Measurements from ENCODE around the gene CTBS. TPM values are rescaled to one million over a fixed set of nuclear protein-coding genes. Genes with fewer than 3 reads are reported as not detected.
"Not testable (repeated sequence)": the region's sequence is repeated elsewhere in the genome, so short reads cannot be mapped to it uniquely, and the experiment has no call there.

The CTBS gene
- polyA plus RNA-seq (ENCODE audit: insufficient read length in 4 of 4) = 10 to 100 TPM; 23.1 to 35.1 (median 29.8) TPM

- peak; percentile 61 to 74 (median 68) for DNase-seq (ENCODE audit: low read depth in 4 of 4, low spot score in 3 of 4)
These were observed at the start of gene CTBS for GRCh38 chr1:84573967-84574842. TSS of gene CTBS (minus strand) at chr1:84574440. CDS start at chr1:84574415, 25 bp downstream.

DNA sequence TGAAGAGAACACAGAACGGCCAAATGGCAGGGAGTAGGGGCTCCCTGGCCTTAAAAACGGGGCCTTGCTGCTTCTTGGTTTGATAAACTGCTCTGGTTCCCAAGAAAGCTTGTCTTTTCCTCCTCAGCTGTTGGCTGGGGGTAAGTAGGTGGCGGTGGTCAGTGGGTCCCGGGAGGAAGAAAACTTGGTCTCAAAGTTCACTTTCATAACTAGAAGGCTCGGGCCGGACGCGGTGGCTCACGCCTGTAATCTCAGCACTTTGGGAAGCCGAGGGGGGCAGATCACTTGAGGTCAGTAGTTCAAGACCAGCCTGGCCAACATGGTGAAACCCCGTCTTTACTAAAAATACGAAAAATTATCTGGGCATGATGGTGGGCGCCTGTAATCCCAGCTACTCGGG is 47.3 kb upstream of the CTBS start:
- no peak for DNase-seq (ENCODE audit: low read depth in 4 of 4, low spot score in 3 of 4)

DNA sequence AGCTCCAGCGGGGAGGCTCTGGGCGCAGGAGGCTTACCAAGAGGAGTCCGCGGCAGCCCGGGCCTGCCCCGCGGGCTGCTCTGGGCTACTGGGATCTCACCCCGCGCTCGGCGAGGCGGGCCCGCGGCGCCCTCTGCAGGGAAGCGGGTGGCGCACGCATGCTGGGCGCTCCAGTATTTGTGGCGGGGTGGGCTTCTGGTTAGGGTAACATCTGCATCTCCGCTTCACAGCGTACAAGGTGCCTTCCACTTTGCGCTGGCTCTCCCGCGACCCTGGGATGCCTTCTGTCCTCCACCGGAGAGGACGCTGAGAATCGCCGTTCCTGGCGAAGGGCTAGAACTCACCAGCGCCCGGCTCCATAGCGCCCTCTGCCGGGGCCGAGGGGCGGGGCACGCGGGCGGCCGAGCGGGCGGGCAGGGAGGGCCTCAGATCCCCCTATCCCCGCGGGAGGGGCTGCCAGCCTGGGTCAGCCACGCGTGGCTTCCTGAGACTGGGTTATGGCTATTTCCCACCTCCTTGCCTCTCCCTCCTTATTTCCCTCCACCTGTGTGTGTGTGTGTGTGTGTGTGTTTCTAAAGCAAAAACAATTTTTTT is 46.6 kb upstream of the CTBS start:
- peak; percentile 67 to 82 (median 70) for DNase-seq (ENCODE audit: low read depth in 4 of 4, low spot score in 3 of 4)

GRCh38 chr1:84619383-84620102 is 45.3 kb upstream of the CTBS start:
- DNase-seq (ENCODE audit: low read depth in 4 of 4, low spot score in 3 of 4) = no peak

DNA sequence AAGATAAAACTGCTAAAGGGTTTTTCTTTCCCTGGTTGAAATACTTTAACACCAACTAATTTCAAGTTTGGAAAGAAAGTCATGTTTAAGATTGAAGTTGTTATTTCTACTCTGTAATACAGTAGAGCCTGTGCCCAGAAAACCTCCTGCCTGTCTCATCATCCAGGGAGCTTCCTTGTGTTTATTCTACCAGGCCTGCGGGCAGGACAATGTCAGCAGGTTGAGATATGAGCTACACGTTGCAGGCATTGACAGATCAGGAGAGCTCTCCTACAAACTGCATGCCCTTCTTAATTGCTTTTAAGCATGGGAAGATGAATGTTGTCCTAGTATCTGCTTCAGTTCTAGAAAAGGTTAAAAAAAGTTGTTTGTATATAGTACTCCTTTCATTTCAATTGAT is 43.1 kb upstream of the CTBS start:
- no peak for DNase-seq (ENCODE audit: low read depth in 4 of 4, low spot score in 3 of 4)

DNA sequence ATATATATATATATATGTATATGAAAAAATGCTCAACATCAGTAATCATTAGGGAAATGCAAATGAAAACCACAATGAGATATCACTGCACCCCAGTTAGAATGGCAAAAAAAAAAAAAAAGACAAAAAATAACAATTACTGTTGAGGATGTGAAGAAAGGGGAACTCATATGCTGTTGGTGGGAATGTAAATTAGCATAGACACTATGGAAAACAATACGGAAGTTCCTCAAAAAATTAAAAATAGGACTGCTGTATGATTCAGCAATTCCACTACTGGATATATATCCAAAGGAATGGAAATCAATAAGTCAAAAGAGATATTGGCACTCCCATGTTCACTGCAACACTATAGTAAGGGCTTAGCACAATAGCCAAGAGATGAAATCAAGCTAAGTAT is 41.5 kb upstream of the CTBS start:
- no peak for DNase-seq (ENCODE audit: low read depth in 4 of 4, low spot score in 3 of 4)

GRCh38 chr1:84613887-84614286 is 39.6 kb upstream of the CTBS start:
- DNase-seq (ENCODE audit: low read depth in 4 of 4, low spot score in 3 of 4) = no peak

GRCh38 chr1:84613026-84613425 is 38.8 kb upstream of the CTBS start:
- DNase-seq (ENCODE audit: low read depth in 4 of 4, low spot score in 3 of 4) = no peak

DNA sequence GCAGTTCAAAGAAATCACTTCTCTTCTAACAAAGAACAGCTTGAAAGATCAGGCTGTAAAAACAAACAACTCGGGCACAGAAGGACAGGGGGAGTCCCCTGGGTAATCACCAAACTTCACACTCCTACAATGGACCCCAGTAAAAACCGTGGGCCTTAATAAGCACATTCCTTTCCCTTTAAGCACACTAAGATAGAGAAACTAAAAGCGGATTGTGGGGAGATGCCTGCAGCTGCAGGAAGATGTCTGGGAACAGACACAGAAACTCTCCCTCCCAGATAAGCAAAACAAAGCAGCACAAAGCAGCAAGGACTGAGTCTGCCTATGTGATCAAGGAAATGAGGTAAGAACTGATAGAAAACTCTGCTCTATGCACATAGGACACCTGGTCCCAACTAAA is 37.6 kb upstream of the CTBS start:
- DNase-seq (ENCODE audit: low read depth in 4 of 4, low spot score in 3 of 4) = no peak

DNA sequence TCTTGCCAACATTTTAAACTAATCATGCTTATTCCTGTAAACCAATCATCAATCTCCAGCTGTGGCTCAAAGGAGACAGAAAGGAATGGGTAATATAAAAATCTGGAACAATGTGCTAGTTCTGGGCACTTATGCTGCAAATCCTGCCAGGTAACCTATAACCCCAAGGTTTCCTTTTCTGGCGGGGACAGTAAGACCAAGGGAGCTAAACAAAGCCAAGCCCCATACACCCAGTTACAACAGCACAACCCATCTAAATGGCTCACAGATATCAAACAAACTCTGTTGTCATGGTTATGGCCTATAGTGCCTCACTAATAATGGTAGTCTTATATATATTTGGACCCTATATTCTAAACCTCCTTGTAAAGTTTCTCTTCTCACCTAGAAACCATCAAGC is 36.9 kb upstream of the CTBS start:
- no peak for DNase-seq (ENCODE audit: low read depth in 4 of 4, low spot score in 3 of 4)

GRCh38 chr1:84606977-84607376 is 32.7 kb upstream of the CTBS start:
- no peak for DNase-seq (ENCODE audit: low read depth in 4 of 4, low spot score in 3 of 4)

GRCh38 chr1:84605157-84605556 is 30.9 kb upstream of the CTBS start:
- no peak for DNase-seq (ENCODE audit: low read depth in 4 of 4, low spot score in 3 of 4)

GRCh38 chr1:84603941-84604830 is 29.9 kb upstream of the CTBS start:
- no peak for DNase-seq (ENCODE audit: low read depth in 4 of 4, low spot score in 3 of 4)

DNA sequence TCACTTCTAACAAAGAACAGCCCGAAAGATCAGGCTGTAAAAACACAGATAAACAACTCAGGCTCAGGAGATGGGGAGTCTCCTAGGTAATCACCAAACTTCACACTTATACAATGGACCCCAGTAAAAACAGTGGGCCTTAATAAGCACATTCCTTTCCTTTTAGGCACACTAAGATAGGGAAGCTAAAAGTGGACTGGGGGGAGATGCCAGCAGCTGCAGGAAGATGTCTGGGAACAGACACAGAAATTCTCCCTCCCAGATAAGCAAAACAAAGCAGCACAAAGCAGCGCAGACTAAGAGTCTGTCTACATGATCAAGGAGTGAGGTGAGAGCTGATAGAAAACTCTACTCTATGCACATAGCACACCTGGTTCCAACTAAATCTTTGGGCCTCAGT is 29.0 kb upstream of the CTBS start:
- no peak for DNase-seq (ENCODE audit: low read depth in 4 of 4, low spot score in 3 of 4)

DNA sequence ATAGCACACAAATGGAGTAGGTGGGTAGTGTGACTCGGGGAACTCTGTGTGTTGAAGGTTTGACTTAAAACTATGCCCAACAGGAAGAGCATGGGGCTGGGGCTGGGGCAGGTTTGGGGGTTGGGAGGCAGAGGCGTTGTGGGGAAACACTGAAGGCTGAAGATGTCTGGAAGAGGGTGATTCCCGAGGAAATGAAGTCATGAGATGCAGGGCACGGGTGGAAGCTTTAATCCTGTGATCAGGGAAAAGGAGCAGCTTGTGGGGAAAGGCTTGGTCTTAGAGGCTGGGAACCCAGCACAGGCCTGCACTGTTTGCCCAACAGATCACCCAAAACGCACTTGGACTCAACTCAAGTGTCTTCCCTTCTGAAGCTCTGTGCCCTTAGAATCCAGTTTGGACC is 26.6 kb upstream of the CTBS start:
- no peak for DNase-seq (ENCODE audit: low read depth in 4 of 4, low spot score in 3 of 4)

DNA sequence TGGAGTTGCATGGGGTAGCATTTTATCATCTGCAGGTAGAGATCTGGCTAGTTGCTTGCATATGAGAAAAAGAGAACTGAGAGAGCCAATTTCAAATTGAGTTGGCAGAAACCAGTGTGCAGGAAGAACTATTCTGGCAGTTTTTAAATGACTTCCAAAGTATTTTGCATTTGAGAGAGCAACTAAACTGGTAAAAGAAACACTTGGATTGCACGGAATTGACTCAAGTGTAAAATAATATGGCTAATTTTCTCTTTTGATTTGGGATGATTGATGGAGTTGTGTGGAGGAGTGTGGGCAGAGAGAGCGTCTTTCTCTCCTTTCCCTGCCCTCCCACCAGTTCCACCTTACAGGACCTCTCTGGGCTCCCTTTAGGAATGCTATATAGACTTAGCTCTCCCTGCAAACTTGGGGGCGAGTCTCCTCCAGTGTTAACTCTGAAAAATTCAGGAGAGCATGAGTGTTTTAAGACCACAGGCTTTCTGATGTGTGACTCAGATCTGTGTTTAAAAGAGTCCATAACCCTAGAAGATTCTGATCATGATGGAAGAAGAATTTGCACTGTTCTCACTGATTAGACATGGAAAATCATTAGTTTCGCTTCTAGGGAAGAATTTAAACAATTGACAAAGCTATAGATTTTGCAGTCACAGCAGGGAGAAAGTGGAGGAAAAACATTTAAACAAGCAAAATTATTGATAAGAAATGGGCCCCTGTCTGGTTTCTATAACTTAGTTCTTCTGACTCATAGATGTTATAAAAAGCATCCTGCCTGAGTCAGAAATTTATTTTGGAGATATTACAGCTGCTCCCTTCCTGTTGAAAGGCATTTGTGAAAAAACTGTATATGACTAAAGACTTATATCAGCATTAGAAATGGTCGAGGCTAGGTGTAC is 24.9 kb upstream of the CTBS start:
- DNase-seq (ENCODE audit: low read depth in 4 of 4, low spot score in 3 of 4) = no peak

- DNase-seq (ENCODE audit: low read depth in 4 of 4, low spot score in 3 of 4) = no peak
These were observed 24.2 kb upstream of the CTBS start for GRCh38 chr1:84598418-84598817.

DNA sequence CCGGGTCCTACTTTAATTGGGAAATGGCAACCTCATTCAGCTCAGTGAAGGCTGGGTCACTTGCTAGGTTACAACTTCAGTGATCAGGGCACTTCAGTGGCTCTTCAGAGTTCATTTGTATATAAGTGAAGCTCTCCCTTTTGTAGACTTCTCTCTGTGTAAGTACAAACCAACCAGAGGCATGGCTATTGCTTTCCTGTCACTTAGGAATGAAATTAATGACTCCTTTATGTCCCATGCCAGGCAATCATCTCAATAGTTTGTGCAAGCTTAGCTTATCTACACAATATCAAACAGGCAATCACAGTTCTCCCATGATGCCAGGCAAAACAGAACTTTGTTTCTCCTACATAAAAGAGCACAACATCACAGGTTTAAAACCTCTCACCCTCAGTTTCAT is 22.8 kb upstream of the CTBS start:
- no peak for DNase-seq (ENCODE audit: low read depth in 4 of 4, low spot score in 3 of 4)

DNA sequence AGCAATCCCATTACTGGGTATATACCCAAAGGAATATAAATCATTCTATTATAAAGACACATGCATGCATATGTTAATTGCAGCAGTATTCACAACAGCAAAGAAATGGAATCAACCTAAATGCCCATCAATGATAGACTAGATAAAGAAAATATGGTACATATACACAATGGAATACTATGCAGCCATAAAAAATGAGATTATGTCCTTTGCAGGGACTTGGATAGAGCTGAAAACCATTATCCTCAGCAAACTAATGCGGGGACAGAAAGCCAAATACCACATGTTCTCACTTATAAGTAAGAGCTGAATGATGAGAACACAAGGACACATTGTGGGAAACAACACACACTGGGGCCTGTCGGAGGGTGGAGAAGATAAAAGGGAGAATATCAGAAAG is 20.7 kb upstream of the CTBS start:
- DNase-seq (ENCODE audit: low read depth in 4 of 4, low spot score in 3 of 4) = not testable (repeated sequence)

- DNase-seq (ENCODE audit: low read depth in 4 of 4, low spot score in 3 of 4) = no peak
These were observed 12.9 kb upstream of the CTBS start for GRCh38 chr1:84587099-84587498.
